Stimulated activated CD8-positive, alpha-beta memory T cell treated with anti-CD3 and anti-CD28 coated beads, Interleukin-4, amount 100 ng/mL, for 1 hour (primary cell): ENCODE results near the gene OR10G3.
"Not testable (repeated sequence)": the region's sequence is repeated elsewhere in the genome, so short reads cannot be mapped to it uniquely, and the experiment has no call there.

Experiments used
- DNase-seq, 2 donors: peaks; one replicate each; pipeline ENCODE4 v3.0.0-alpha.2; 2020; ENCODE audit warnings: low read depth in 2 of 2, low spot score in 1 of 2

Gene OR10G3, protein sequence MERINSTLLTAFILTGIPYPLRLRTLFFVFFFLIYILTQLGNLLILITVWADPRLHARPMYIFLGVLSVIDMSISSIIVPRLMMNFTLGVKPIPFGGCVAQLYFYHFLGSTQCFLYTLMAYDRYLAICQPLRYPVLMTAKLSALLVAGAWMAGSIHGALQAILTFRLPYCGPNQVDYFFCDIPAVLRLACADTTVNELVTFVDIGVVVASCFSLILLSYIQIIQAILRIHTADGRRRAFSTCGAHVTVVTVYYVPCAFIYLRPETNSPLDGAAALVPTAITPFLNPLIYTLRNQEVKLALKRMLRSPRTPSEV

DNA sequence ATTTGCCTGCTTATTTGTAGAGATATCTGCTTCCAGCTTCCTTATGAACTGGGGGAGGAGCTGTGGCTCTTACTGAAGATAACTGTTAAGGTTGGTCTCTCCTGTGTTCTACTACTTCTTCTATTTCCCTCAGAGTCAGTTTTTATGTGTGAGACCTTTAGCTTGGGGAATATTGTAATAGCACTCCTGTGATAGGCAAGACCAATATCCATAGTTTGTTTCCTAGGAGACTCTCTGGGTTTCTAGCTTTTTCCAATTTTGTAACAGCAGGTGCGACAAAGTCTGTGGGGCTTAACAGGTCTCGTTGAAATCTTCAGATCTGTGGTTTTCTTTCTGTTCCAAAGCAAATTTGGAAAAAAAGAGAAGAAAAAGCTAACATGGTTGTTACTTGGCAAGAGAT lies at the start of gene OR10G3:
Gene OR10G3 (minus strand): TSS at position 101 of the 400 bp plus-strand sequence. CDS start 9,332 bp downstream, outside the sequence.
- no peak for DNase-seq

DNA sequence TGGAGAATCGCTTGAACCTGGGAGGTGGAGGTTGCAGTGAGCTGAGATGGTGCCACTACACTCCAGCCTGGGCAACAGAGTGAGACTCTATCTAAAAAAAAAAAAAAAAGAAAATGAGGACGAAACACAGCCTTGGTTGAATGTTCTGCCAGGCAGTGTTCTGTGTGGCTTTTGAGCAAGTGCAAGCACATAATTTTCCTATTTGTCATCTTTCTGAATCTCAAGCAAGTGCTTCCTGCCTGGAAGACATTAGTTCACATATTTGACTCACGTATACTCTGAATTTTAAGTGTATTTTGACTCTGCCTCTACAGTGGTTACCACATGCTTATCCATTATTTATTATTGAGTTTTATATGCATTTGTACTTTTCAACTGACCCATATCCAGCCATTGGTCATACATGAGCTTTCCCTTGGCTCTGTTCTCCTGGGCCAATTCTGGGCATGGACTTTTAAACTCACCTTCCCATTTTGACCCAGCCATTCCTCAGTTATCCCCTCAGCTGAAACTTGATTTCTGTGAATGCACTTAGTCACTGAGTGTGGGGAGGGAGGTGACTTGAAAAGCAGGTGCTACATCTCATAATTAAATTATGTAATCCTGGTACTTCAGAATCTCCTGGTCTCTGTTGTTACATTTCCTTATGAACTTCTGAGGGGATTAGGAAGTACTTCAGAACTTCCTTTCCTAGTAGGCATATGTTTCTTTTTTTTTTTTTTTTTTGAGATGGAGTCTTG lies 46.8 kb upstream of the OR10G3 start:
- no peak for DNase-seq

DNA sequence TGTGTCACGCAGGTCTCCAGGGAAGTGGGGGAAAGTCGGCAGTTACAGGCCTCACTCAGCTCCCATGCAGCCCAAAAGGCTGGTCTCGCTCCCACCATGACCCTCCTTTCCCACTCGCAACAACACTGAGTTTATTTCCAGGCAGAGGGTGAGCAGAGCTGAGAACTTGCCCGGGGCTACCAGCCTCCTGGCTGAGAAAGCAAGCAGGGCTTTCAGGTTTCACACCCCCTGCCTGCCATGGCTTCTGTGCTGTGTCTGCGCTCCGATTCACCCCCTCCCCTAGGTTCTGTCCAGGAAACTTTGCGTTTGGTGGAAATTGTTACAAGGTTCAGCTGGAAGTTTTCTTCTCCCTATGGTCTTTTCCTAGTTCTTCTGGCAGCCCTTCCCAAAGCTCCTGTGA lies 37.7 kb upstream of the OR10G3 start:
- DNase-seq, result no peak

DNA sequence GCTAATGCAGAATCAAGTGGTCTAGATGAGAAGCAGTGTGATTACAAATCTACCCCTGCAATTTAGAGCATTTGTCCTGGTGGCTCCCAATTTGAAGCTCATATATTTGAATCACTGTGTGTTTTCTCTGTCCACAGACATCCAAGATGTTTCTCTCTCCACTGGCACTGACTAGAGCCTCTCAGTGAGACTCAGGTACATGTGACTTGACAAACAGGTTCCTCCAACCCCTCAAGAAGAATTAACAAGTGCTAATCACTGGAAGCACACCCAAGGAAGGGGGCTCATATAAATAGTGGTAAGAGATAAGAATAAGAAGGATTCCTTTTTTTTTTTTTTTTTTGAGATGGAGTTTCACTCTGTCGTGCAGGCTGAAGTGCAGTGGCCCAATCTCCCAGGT lies 34.4 kb upstream of the OR10G3 start:
- no peak for DNase-seq

DNA sequence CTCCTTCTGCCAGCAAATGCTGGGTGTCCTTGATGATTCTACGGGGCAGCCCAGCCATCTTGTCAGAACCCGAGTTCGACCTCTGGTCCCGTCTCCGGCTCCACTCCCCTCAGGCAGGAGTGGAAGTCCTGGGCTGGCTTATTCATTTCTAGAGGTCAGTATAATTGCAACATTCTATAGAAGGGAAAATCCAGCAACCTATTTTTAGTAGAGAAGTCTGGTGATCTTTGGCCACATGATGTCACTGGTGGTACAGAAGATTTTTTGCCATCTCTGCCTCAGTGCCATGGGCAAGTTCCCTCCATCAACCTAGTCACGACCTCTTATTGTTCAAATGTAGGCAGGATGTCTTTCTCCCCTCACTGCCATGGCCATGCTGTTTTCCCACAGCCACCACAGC lies 32.4 kb upstream of the OR10G3 start:
- no peak for DNase-seq

DNA sequence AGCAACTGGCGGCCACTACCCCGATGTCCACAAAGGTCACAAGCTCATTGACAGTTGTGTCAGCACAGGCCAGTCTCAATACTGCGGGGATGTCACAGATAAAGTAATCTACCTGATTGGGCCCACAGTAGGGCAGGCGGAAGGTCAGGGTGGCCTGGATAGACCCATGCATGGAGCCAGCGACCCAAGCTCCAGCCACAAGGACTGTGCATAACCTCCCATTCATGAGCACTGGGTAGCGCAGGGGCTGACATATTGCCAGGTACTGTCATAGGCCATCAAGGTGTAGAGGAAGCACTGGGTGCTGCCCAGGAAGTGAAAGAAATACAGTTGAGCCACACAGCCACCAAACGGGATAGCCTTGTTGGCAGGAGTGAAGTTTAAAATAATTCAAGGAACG lies 22.3 kb upstream of the OR10G3 start:
- DNase-seq, result not testable (repeated sequence)

DNA sequence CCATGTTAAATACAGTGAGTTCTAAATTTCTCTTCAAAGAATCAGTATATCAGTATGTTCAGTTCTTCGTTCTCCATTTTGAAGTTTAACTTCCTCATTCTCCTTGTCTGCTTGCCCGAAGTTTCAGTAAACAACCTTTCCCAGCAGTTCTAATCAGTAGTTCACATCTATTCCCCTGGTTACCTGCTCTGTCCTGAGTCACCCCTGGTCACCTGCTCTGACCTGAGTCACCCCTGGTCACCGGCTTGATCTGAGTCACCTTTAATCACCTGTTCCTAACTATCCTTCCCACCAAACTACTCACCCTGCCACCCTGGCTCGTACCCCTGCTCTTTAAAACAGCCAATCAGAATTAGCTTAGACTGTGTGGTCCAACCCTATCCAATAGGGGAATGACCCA lies 9.4 kb upstream of the OR10G3 start:
- no peak for DNase-seq

DNA sequence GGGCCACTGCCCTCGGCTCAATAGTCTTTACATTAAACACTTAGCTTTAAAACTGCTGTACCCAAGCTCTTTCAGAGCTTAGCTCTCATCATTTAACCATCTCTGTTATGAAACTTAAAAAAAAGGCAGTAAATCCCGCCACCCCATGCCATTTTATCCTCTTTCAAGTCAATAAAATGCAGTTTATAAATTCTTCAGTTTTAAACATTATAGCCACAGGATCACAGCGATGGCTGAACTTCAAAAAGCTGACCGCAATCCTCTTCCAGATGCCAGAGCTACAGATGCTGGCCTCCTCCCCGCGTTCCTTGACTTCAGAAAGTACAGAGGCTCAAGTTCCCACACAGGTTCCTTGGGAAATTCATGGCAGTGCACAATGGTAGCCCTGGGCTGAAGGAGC lies 4.2 kb downstream of the OR10G3 start:
- DNase-seq, result no peak

DNA sequence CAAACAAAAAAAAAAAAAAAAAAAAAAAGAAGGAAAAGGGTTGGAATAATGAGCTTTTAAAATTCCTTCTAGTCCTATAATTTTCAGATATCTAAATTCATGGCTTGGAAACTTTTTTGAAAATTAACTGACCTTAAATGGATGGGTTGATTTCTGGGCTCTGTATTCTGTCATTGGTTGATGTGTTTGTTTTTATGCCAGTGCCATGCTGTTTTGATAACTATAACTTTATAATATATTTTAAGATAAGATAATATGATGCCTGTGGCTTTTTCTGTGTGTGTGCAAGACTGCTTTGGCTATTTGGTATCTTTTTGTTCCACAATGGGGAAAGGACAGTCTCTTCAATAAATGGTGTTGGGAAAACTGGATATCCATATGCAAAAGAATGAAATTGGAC lies 7.3 kb downstream of the OR10G3 start:
- DNase-seq, result no peak

DNA sequence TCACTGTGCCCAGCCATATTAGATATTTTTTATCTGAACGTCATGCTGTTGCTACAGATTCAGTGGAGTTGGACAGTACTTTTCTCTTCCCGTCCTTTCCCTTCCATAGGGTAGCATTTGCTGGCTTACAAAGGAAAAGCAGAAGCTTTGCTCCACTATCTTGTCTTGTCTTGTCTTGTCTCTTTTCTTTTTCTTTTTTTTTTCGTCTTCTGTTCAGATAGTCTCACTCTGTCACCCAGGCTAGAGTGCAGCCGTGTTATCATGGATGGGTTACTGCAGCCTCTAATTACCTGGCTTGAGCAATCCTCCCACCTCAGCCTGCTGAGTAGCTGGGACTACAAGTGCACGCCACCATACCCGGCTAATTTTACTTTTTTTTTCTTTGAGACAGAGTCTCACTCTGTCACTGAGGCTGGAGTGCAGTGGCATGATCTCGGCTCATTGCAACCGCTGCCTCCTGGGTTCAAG lies 21.1 kb downstream of the OR10G3 start:
- no peak for DNase-seq

DNA sequence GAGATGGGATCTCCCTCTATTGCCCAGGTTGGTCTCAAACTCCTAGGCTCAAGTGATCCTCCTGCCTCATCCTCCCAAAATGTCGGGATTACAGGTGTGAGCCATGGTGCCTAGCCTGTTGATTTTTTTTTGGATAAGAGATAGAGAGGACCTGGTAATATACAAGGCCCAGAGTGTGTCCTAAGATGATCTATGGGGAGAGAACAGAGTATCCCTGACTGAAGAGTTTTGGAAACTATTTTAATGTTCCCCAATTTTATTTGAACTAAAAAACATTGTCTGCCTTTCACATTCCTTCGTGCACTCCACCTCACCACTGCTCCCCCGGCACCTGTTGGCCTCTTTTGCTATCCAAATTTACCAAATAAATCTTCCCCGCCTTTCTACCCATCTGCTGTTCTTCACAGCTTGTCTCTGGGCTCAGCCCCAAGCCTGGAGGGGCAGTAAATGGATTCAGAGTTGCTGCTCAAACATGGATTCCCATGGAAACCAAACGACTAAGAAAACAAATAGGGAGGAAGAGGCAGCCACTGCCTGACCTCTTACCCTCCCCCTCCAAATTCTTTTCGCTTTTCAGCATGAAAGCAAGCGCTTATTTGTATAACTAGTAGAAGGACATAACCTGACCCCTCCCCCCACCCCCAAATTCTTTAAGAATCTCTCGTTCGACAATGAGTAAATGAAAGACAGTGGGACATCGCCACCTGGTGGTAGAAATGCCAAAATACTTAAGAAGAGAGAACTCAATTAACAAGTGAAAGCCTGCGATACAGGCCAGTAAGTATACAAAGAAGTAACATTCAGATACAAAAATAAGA lies 22.6 kb downstream of the OR10G3 start:
- peak; percentile 38 to 55 for DNase-seq

DNA sequence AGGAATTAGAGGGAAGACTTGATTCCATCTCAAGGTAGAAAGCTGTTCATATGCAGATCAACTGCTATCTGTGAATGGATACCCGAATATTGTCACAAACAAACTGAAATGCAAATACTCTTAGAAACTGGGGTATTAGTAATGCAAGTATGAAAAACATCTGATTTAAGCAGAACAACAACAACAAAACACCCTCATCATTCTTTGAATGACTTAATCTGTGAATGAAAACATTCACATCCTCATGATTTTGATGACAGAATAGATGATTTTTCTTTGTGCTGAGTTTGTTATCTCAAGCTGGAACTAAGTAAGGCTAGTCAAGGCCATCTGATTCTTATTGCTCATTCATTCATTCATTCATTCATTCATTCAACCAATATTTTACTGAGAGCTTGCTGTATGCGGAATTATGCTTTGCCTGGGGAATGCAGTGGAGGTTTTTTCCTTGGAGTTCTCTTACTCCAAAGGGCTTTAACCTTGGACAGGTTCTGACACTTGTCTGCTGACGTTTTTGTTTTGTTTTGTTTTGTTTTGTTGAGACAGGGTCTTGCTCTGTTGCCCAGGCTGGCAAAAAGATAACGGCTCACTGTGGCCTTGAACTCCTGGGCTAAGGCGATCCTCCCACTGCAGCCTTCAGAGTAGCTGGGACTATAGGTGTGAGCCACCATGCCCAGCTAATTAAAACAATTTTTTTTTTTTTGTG lies 23.3 kb downstream of the OR10G3 start:
- DNase-seq, result no peak

DNA sequence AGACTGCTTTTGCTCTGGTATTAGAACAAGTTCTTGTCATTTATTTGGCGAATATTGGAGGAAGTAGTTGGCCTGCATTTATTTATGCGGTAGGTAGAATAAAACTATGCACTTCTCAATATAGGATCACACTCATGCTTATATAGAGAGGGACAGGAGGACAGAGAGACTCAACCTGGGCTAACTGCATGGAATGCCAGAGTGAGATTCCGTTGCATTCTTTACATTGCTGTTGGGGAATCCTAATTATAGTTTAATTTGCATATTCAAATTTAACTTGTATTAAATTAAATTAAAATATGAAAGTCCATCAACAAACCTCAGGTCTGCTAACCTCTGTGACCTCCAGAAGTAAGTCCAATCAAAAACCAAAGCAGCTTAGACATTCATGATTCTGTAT lies 26.6 kb downstream of the OR10G3 start:
- DNase-seq, result no peak

DNA sequence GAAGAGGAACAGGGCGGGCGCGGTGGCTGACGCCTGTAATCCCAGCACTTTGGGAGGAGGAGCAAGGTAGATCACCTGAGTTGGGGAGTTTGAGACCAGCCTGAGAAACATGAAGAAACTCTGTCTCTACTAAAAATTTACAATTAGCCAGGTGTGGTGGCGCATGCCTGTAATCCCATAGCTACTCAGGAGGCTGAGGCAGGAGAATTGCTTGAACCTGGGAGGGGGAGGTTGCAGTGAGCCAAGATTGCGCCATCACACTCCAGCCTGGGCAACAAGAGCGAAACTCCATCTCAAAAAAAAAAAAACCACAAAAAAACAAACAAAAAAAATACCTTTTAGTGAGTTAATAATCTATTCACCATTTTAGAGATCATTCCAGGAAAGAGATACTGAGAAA lies 35.3 kb downstream of the OR10G3 start:
- not testable (repeated sequence) for DNase-seq

DNA sequence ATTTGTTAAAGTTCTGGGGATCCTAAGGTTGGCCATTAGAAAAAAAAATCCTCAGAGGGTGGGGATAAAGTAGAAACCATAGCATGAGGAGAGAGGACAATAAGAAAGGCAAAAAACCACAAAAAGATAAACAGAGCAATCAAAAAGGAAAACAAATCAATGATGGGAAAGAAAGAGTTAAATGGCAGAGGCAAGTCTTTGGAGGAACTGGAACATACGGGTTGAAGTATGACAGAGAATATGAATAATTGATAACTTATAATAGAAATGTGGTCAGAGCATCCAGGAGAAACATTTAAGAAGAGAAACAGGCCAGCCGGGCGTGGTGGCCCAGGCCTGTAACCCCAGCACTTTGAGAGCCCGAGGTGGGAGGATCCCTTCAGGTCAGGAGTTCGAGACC lies 35.9 kb downstream of the OR10G3 start:
- no peak for DNase-seq

DNA sequence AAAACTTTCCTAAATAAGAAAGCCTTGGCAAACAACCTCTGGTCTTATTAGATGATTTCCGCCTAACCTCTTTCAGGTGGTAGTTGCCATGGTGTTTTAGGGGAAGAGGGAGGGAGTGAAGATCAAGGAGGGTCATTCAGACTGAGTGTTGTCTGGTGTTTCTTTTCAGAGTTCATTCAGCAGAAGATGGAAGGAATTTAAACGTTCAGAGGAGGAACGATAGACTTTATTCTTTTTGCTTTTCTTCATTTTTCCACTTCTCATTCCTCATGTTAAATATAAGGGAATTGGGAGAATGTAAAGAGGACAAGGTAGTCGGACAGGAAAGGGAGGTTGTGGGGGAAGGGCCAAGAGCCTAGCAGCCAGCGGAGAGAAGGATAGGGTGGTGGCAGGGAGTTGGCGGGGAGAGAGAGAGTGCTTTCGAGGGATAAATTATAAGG lies 36.3 kb downstream of the OR10G3 start:
- DNase-seq, result no peak

DNA sequence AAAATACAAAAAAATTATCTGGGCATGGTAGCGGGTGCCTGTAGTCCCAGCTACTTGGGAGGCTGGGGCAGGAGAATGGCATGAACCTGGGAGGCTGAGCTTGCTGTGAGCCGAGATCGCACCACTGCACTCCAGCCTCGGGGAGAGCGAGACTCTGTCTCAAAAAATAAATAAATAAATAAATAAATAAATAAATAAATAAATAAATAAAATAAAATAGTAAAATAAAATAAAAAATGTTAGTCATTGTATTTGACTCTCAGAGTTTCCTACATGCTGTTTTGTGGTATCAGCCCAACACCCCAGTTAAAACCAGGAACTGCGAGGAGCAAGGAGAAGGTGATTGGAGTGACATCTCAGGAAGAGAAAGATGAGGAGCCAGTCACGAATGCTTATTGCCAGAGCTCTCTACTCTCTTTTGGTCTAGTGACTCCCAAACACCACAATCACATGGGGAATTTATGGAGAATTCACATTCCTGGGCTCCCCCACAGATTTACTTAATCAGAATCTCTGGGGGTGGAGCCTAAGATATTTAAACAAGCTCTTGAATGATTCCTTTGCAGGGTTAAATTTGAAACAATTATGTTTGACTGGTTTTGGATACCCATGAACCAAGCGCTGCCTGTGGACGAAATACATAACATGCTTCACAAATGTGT lies 38.3 kb downstream of the OR10G3 start:
- no peak for DNase-seq

DNA sequence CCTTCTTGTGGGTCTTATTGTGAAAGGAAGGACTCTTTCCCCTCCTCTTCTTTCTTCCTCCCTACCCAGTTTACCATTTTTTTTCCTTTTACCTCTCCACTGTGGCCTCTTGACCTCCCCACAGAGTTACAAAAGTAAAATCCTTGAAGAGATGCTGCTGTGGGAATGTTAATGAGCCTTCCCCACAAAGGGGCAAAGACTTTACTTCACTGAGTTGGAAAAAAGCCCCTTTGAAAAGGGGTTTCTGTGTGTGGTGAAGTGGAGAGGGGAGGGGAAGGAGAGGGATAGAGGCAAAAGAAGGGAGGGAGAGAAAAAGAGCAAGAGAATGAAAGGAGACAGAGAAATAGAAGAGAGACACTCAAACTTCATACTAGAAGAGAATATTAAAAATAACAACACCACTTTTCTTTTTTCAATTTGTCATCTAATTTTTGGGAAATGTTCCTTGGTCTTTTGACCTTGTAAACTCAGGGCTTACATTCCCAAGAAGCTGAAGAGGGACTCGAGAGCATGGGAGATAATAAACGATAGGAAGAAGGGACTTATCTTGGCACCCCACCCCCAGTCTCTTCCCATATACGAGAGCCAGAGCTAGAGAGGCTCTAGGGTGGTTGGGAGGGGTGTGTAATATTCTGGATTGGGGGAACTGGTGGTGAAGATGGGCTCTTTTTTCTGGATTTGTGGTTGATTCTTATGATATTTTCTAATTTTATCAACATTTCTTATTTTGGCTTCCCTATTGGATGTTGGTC lies 40.5 kb downstream of the OR10G3 start:
- DNase-seq, result no peak

DNA sequence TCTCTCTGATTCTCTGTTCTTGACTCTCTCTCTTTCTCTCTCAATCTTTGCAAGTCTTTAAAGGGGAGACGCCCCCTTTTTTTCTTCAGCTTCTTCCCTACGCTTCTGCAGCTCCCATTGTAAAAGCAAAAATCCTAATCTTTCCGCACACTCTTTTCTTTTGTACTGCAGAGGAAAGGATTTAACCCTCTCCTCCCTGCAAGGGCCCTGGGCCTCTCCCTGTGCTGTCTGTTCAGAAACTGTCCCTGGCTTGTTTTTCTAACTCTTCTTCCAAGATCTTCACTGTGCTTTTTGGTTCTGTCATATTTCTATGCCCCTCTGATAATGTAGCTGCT lies 42.8 kb downstream of the OR10G3 start:
- no peak for DNase-seq
